Hepatocyte (in vitro differentiated cells): ENCODE data around the gene PTPRS.

ENCODE experiments used
- CTCF ChIP-seq: fragments of 200-600 bp; sonication (generic); IDR thresholded peaks from 2 replicates; pipeline ENCODE4 v1.5.1; 2016; ENCODE audit warnings: antibody characterized with exemption, mild to moderate bottlenecking; ENCODE audit not compliant: poor library complexity
- EZH2 ChIP-seq: fragments of 200-600 bp; sonication (generic); IDR thresholded peaks from 2 replicates; pipeline ENCODE4 v1.6.1; 2016; ENCODE audit warnings: antibody characterized with exemption, mild to moderate bottlenecking, borderline replicate concordance
- EZH2phosphoT487 ChIP-seq: fragments of 200-600 bp; sonication (generic); IDR thresholded peaks from one replicate; pipeline ENCODE4 v1.6.1; 2018; ENCODE audit warnings: antibody characterized with exemption, mild to moderate bottlenecking, low read depth, moderate library complexity; ENCODE audit not compliant: unreplicated experiment, severe bottlenecking

GRCh38 chr19:5318306-5318705 lies 22.3 kb downstream of the PTPRS start:
- TF ChIP-seq CTCF (no peak), EZH2phosphoT487 (no peak), EZH2 (no peak)
